IPS DF 4.7 (cell line): ENCODE measurements around the gene PHETA1.

Source experiments
- DNase-seq: peaks from one replicate; pipeline ENCODE4 v3.0.0-alpha.2; 2013; ENCODE audit warnings: low spot score; ENCODE audit errors: extremely low read depth

PHETA1 gene

DNA sequence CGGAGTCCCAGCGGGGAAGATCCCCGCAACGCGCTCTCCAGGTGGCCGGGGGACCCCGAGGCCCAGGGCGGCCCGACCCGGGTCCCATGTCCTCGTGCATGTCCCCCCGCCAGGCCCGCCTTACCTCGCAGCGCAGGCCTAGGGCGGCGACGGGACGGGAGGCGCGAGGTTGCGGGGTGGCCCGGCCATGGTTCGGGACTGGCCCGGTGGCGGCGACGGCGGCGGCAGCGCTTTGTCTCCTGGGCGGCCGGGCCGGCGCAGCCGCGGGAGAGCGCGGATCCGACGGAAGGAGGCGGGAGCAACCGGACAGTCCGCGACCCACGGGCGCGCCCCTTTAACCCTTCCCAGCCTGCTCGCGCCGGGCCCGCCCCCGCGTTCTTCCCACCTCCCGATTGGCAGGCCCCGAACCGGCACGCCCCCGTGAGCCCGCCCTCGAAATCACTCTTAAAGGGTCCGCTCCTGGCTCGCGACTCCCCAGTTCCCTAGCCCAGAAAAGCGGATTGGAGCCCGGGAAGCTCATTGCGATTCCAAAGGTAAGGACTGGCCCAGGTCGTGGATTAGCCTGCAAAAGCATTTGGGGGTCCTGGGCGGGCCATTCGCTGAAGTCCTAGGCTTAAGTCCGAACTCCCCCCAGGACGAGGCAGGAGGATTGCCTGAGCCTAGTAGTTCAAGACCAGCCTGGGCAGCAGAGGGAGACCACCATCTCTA is at the start of gene PHETA1:
TSS of gene PHETA1 (minus strand) at position 308 of the 708 bp plus-strand sequence. CDS start 5,668 bp downstream, outside the sequence.
- no peak for DNase-seq

- no peak for DNase-seq
Observed at GRCh38 chr12:111418594-111418880, 49.6 kb upstream of the PHETA1 start.

GRCh38 chr12:111417784-111418593 is 49.1 kb upstream of the PHETA1 start:
- DNase-seq: no peak

GRCh38 chr12:111417290-111417689 is 48.4 kb upstream of the PHETA1 start:
- no peak for DNase-seq

GRCh38 chr12:111414711-111415252 is 45.9 kb upstream of the PHETA1 start:
- no peak for DNase-seq

DNA sequence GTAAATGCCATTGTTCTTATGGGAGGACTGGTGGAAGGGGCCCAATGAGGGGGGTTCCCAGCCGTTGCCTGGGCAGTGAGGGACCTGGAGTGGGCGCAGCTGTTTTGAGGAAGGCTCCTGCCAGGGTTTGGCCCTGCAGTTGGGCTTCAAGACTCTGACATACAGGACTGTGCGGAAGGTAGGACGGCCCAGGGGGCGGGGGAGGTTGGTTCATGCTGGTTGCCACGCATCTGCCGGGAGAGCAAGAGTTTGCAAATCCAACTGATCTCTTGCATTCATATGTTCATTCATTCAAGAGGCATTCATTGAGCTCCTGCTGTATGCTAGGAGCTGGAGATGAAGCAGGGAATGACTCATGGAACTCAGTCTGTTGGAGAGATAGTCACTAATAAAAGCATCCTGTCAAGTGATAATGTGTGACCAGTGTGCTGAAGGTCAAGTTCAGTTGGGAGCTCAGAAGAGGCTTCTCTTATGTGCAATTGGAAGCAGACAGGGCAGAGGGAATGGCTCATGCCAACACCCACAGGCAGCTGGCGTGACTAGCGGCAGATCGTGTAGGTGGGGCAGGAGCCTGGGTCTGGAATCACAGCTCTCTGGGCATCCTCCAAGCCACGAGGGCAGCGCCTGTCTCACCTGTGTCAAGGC is 44.7 kb upstream of the PHETA1 start:
- DNase-seq: no peak

DNA sequence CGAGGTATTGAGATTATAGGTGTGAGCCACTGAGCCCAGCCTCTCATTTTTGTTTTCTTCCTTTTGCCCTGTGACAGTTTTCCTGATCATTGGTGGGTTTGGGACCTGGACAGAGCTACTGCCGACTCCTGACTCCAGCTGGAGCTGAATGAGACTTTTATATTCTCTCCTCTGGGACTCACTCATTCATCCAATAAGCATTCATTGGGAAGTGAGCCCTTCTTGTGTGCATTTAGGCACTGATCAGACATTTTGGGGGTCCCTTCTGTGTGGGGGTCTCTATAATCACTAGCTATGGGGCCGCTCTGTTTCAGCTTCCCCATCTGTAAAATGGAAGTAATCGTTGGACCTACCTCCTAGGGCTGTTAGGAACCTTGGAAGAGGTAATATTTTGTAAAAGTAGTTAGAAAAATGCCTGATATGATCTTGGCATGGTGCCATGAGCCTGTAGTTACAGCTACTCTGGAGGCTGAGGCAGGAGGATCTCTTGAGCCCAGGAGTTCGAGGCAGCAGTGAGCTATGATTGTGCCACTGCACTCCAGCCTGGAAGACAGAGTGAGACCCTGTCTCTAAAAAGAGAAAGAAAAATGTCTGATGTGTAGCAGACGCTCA is 44.0 kb upstream of the PHETA1 start:
- DNase-seq: no peak

DNA sequence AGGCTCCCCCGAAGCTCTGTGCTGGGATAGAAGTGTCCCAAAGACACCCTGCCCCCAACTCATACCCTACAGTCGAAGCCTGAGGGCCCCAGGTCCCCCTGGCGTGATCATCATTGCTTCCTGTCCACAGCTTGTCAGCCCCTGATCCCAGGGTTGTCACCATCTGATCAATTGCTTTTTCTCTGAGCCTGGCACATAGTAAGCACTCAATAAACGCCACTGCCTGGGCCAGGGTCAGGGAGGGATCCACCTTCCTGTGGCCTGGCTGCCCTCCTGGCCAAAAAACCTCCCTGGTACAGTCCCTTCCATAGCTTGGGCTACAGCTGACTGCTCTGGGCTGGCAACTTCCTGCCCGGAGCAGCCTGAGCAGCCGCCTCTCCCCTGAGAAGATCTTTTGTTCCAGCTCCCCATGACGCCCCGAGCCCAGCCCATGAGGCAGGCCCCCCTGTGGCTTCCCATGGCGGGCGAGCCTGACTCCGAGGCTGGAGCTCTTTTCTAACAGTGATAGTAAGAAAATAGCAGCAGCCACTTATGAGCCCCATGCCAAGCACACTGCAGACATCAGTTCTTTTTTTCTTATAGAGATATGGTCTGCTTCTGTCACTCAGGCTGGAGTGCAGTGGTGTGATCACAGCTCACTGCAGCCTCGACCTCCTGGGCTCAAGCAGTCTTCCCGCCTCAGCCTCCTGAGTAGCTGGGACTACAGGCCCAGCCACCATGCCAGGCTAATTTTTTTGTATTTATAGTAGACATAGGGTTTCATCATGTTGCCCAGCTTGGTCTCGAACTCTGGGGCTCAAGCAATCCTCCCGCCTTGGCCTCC is 43.3 kb upstream of the PHETA1 start:
- DNase-seq: no peak

GRCh38 chr12:111411185-111411764 is 42.4 kb upstream of the PHETA1 start:
- no peak for DNase-seq

- DNase-seq: no peak
Observed at GRCh38 chr12:111410431-111411184, 41.7 kb upstream of the PHETA1 start.

DNA sequence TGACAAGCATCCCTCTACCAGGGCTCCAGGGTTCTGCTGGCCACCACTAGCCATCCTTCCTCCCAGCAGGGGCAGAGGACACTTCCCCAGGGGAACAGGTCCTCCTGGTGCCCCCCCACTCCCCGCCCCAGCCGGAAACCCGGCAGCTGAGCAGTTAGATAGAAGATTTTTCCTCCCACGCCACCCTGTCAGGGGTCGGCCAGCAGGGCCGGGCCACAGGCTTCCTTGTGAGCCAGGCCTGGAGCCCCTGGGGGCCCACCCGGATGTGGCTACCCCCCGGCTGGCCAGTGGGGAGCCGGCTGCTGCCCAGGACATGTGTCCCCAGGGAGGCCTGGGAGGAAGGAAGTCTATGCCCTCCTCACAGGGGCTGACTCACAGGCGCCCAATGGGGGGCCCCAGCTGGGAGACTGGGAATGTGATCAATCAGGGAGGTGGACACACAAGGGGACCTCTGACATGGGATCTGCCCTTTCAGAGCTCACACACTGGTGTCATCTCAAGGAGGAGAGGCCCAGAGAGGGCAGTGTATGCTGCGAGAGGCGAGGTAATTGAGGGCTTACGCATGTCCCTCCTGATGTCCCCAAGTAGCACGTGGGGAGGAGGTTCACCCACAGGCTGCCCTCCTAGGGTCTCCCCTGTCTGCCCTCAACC is 41.0 kb upstream of the PHETA1 start:
- DNase-seq: no peak

GRCh38 chr12:111409403-111409779 is 40.5 kb upstream of the PHETA1 start:
- DNase-seq: no peak

DNA sequence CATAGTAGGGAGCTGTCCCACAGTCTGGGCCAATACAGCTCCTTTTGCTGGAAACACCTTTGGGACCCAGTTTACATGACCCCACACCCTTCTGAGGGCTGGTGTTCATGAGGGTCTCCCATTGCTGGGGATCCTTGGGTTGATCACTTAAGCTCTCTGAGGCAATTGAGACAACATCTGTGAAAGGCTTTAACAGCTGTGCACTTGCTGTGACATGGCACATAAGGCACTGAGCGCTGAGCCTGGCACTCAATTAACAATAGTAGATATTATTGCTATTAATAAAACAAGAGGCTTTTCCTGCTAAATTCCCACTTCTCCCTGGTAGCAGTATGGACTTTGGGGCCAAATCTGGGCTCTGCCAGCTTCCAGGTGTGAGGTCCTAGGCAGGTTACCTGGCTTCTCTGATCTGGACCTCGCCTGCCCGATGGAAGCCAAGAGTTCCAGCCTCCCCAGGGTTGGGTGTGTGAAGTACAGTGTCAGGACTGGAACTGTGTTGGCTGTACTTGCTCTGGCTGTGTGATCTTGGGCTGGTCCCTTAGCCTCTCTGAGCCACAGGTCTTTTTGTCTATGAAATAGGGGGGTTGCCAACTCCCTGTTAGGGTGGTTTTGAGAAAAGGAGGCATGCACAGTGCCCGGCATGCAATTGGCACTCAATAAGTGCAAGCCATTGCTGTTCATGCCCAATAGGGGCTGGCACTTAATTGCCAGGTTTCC is 39.9 kb upstream of the PHETA1 start:
- DNase-seq: no peak

GRCh38 chr12:111408116-111408440 is 39.2 kb upstream of the PHETA1 start:
- DNase-seq: no peak

- no peak for DNase-seq
Observed at GRCh38 chr12:111407377-111408115, 38.7 kb upstream of the PHETA1 start.

DNA sequence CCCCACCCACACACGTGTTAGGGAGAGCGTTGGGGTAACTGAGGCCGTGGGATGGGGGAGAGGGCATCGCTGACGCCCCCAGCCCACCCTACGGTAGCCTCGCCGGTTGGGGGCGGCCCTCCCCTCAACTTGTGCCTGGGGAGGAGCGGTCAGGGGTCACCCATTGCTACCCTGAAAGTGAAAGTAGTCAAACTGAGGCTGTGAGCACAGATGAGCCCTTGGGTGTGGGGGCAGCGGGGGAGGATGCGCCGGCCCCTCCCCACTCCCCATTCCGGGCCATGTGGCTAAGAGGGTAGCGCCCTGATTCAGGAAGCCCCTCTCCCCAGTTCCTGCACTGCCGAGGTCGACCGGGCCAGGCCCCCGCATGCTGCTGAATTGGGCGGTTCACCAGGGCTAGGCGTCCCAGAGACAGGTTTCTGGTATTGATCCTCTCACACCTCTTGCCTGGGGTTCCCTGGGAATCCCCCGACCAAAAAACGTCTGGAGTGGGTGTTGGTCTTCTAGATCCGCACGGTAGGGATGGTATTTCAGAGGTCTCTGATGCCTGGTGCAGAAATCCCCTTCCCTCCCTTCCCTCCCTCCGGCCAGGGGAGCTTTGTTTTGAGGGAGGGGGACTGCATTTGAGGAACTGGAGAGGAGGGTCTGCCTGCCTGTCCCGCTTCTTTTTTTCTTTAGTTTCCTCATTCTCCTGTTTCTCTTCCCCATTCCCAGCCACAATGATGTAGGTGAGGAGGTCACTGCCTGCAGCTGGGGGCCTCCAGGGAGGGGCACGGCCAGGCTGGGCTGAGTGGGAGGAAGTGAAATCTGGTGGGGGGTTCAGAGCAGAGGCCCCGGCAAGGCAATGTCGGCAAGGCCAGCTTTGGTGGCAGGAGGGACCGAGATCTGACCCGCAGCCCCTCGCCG is 37.8 kb upstream of the PHETA1 start:
- no peak for DNase-seq

GRCh38 chr12:111405859-111406473 is 37.1 kb upstream of the PHETA1 start, which contains the start of gene SH2B3:
Gene SH2B3 (plus strand): TSS chr12:111405923. CDS start chr12:111418146, 12,223 bp downstream.
- DNase-seq: no peak
